GM23338 (cell line): ENCODE data around the gene C3orf22. TPM values are rescaled to one million over a fixed set of nuclear protein-coding genes. Genes with fewer than 3 reads are reported as not detected.

Experiments used
- ATAC-seq: fragments of 200-7000 bp; cut with Tn5 transposase; 3 replicates; pipeline ENCODE4 v1.9.1; 2020
- DNase-seq: peaks from one replicate; pipeline ENCODE4 v3.0.0-alpha.2; 2015; ENCODE audit warnings: low spot score
- H2AFZ ChIP-seq: fragments of 200-600 bp; sonication (generic); 2 replicates; pipeline ENCODE4 v1.8.0; 2016; ENCODE audit warnings: antibody characterized with exemption, mild to moderate bottlenecking, moderate library complexity
- H3F3A ChIP-seq: fragments of 200-600 bp; sonication (generic); replicated peaks from 2 replicates; pipeline ENCODE4 v1.8.0; 2017; ENCODE audit warnings: antibody characterized with exemption, mixed run types, low read depth
- H3K27ac ChIP-seq: fragments of 200-600 bp; sonication (generic); 2 replicates; pipeline ENCODE4 v1.6.1; 2016; ENCODE audit warnings: low read depth
- H3K27me3 ChIP-seq: fragments of 200-600 bp; sonication (generic); 2 replicates; pipeline ENCODE4 v1.8.0; 2016; ENCODE audit warnings: mild to moderate bottlenecking, mixed run types, moderate library complexity; ENCODE audit not compliant: insufficient read depth
- H3K36me3 ChIP-seq: fragments of 200-600 bp; sonication (generic); 2 replicates; pipeline ENCODE4 v1.8.0; 2016; ENCODE audit warnings: mild to moderate bottlenecking; ENCODE audit not compliant: insufficient read depth
- H3K4me1 ChIP-seq: fragments of 200-600 bp; sonication (generic); 2 replicates; pipeline ENCODE4 v1.8.0; 2016; ENCODE audit warnings: mild to moderate bottlenecking, moderate library complexity; ENCODE audit not compliant: insufficient read depth
- H3K4me2 ChIP-seq: fragments of 200-600 bp; sonication (generic); 2 replicates; pipeline ENCODE4 v1.7.1; 2017; ENCODE audit warnings: mixed run types
- H3K4me3 ChIP-seq: fragments of 200-600 bp; sonication (generic); 2 replicates; pipeline ENCODE4 v1.6.1; 2016; ENCODE audit warnings: mixed run types
- H3K79me2 ChIP-seq: fragments of 200-600 bp; sonication (generic); replicated peaks from 2 replicates; pipeline ENCODE4 v1.8.0; 2017; ENCODE audit warnings: mild to moderate bottlenecking; ENCODE audit not compliant: insufficient read depth
- H3K9me2 ChIP-seq: fragments of 200-600 bp; sonication (generic); 2 replicates; pipeline ENCODE4 v1.8.0; 2017; ENCODE audit not compliant: insufficient read depth
- H4K20me1 ChIP-seq: fragments of 200-600 bp; sonication (generic); replicated peaks from 2 replicates; pipeline ENCODE4 v1.8.0; 2017; ENCODE audit warnings: mild to moderate bottlenecking; ENCODE audit not compliant: insufficient read depth
- H3K27ac Mint-ChIP-seq: 2 replicates; pipeline ENCODE4 v1.8.0; 2020; ENCODE audit warnings: inconsistent platforms, mild to moderate bottlenecking, moderate library complexity, mixed read lengths
- H3K27me3 Mint-ChIP-seq: 3 replicates; pipeline ENCODE4 v1.8.0; 2022; ENCODE audit warnings: low read depth, mild to moderate bottlenecking, moderate library complexity, mixed read lengths, inconsistent platforms; ENCODE audit not compliant: insufficient read depth, poor library complexity
- H3K36me3 Mint-ChIP-seq: 3 replicates; pipeline ENCODE4 v1.8.0; 2021; ENCODE audit warnings: low read depth, mild to moderate bottlenecking, inconsistent platforms, moderate library complexity, mixed read lengths
- H3K4me1 Mint-ChIP-seq: 3 replicates; pipeline ENCODE4 v1.8.0; 2020; ENCODE audit warnings: mild to moderate bottlenecking, inconsistent platforms, mixed read lengths
- H3K4me3 Mint-ChIP-seq: 3 replicates; pipeline ENCODE4 v1.8.0; 2021; ENCODE audit warnings: moderate library complexity, mild to moderate bottlenecking, inconsistent platforms, mixed read lengths
- H3K9me3 Mint-ChIP-seq: 3 replicates; pipeline ENCODE4 v1.8.0; 2020; ENCODE audit warnings: moderate library complexity, mild to moderate bottlenecking, inconsistent platforms, mixed read lengths
- CREB1 ChIP-seq: fragments of 250-450 bp; sonication (Bioruptor Pico); IDR thresholded peaks from 2 replicates; pipeline ENCODE4 v1.5.0; 2020; ENCODE audit warnings: low read depth, mild to moderate bottlenecking, moderate library complexity
- CTCF ChIP-seq, 2 experiments: fragments of 200-600 bp in 1 of 2; sonication (generic) in 1 of 2; conservative IDR thresholded peaks; 2 replicates each; pipeline versions ENCODE4 v1.5.1 to v1.6.1; 2016 to 2017; ENCODE audit warnings: antibody characterized with exemption in 2 of 2, low read depth in 2 of 2, mild to moderate bottlenecking in 2 of 2, moderate library complexity in 1 of 2
- EZH2 ChIP-seq: fragments of 200-600 bp; sonication (generic); IDR thresholded peaks from one replicate; pipeline ENCODE4 v1.8.0; 2017; ENCODE audit warnings: antibody characterized with exemption, mild to moderate bottlenecking, low read depth; ENCODE audit not compliant: unreplicated experiment
- JUNB ChIP-seq: IDR thresholded peaks from one replicate; pipeline ENCODE4 v1.6.1; 2016; ENCODE audit warnings: antibody characterized with exemption; ENCODE audit not compliant: unreplicated experiment
- POLR2AphosphoS5 ChIP-seq: IDR thresholded peaks from 2 replicates; pipeline ENCODE4 v1.6.1; 2016; ENCODE audit warnings: antibody characterized with exemption, low read depth
- ZNF114 ChIP-seq: fragments of 250-450 bp; sonication (Bioruptor Pico); IDR thresholded peaks from 2 replicates; pipeline ENCODE4 v1.5.0; 2020; ENCODE audit warnings: mild to moderate bottlenecking, moderate library complexity
- polyA plus RNA-seq: library from polyadenylated mRNA; unstranded; fragments of >200 nt; fragmentation: Nextera tagmentation; extraction: Ambion mirVana; gene quantifications from 2 replicates; pipeline ENCODE4 v1.2.1, GENCODE V29; 2016
- total RNA-seq: library from RNA; depleted of rRNA; stranded (reverse); fragments of >200 nt; shearing (Covaris generic); gene quantifications from 2 replicates; pipeline ENCODE4 v1.2.3, GENCODE V29; 2014
- TF ChIP-seq, protein P1 (sequence below): IDR thresholded peaks from 2 replicates; pipeline ENCODE4 v1.6.1; 2016; ENCODE audit warnings: antibody characterized with exemption
- TF ChIP-seq, protein P2 (sequence below): fragments of 250-450 bp; sonication (Bioruptor Pico); IDR thresholded peaks from 2 replicates; pipeline ENCODE4 v1.5.0; 2020; ENCODE audit warnings: mild to moderate bottlenecking, moderate library complexity

The C3orf22 gene
- total and polyA plus RNA-seq, 2 experiments from 2014 or later, result not detected

GRCh38 chr3:126552688-126553283 lies 5.9 kb downstream of the C3orf22 start:
- no peak for ATAC-seq
- Histone ChIP-seq H3K27me3 (no peaks in the 10 kb centered on the region), H3K4me1 (peaks cover 18% of the 10 kb centered on the region), H4K20me1 (no peaks in the 10 kb centered on the region), H3K9me2 (no peaks in the 10 kb centered on the region), H3K4me2 (no peak overlapping the region), H2AFZ (no peak overlapping the region), H3K4me3 (no peak overlapping the region), H3K27ac (no peak overlapping the region), H3K36me3 (no peaks in the 10 kb centered on the region), H3F3A (no peaks in the 10 kb centered on the region), H3K79me2 (no peaks in the 10 kb centered on the region)
- H3K27me3 Mint-ChIP-seq, result peaks cover 15% of the 10 kb centered on the region
- H3K4me3 Mint-ChIP-seq, result no peak overlapping the region
- peaks cover 30% of the 10 kb centered on the region for H3K4me1 Mint-ChIP-seq
- no peaks in the 10 kb centered on the region; the same call in 2 of the 3 replicates for H3K9me3 Mint-ChIP-seq
- no peak for TF ChIP-seq POLR2AphosphoS5
- no peak for TF ChIP-seq CTCF (conservative IDR thresholded peaks at IDR 0.05; ENCODE audit: low read depth in 2 of 2)
- TF ChIP-seq, protein P1, sequence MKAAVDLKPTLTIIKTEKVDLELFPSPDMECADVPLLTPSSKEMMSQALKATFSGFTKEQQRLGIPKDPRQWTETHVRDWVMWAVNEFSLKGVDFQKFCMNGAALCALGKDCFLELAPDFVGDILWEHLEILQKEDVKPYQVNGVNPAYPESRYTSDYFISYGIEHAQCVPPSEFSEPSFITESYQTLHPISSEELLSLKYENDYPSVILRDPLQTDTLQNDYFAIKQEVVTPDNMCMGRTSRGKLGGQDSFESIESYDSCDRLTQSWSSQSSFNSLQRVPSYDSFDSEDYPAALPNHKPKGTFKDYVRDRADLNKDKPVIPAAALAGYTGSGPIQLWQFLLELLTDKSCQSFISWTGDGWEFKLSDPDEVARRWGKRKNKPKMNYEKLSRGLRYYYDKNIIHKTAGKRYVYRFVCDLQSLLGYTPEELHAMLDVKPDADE, result no peak
- TF ChIP-seq EZH2, result no peak
- no peak overlapping the region for H3K27ac Mint-ChIP-seq
- no peak for DNase-seq
- H3K36me3 Mint-ChIP-seq, result no peaks in the 10 kb centered on the region

DNA sequence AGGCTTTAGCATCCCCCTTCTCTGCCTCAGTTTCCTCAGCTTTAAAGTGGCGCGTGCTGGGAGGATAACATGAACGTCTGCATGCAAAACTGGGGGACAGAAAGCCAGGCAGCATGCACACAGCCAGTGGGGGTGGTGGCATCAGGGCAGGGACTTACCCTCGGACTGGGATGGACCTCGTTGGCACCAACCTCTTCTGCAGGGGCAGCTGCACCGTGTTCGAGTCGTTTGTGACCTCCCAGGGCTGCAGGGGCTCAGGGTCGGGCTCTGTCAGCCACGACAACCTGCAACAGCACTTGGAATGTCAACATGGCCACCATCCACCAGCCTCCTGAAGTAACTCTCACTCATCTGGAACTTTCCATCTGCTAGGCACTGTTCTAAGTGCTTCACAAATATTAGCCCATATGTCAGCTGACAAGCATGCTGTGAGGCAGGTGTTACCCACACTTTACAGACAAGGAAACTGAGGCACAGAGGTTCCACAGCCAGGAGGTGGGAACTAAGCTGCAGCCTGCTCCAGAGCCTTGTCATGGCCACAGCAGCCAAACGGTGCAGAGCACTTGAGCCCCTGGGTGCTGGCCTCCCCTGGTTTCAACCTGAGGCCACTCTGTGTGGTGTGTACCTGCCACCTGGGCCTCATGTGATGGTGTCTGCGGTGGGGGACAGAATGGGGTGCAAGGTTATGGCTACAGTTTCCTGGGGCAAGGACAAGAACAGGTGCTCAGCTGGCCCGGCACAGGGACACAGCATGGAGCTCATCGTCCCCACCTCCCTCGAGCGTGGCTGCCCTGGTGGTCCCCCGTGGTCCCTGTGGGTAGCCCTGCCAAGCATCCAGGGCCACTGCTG lies 6.7 kb downstream of the C3orf22 start:
- Mint-ChIP-seq H3K27ac (no peak overlapping the region), H3K4me3 (no peak overlapping the region), H3K36me3 (no peaks in the 10 kb centered on the region), H3K9me3 (no peaks in the 10 kb centered on the region; the same call in 2 of the 3 replicates), H3K27me3 (peaks cover 15% of the 10 kb centered on the region), H3K4me1 (peaks cover 37% of the 10 kb centered on the region)
- no peak overlapping the region for H3K4me3 ChIP-seq
- H3K36me3 ChIP-seq, result no peaks in the 10 kb centered on the region
- no peak overlapping the region for H3K27ac ChIP-seq
- H2AFZ ChIP-seq, result no peak overlapping the region
- H4K20me1 ChIP-seq, result no peaks in the 10 kb centered on the region
- no peaks in the 10 kb centered on the region for H3K79me2 ChIP-seq
- ATAC-seq (no peak), DNase-seq (no peak)
- no peaks in the 10 kb centered on the region for H3F3A ChIP-seq
- no peak overlapping the region for H3K4me2 ChIP-seq
- H3K9me2 ChIP-seq, result no peaks in the 10 kb centered on the region
- peaks cover 18% of the 10 kb centered on the region for H3K4me1 ChIP-seq
- no peaks in the 10 kb centered on the region for H3K27me3 ChIP-seq
- TF ChIP-seq JUNB (no peak), CREB1 (CRISPR knock-in tag) (no peak), EZH2 (no peak), ZNF114 (CRISPR knock-in tag) (no peak)
- TF ChIP-seq, protein P1, result no peak
- TF ChIP-seq, protein P2, sequence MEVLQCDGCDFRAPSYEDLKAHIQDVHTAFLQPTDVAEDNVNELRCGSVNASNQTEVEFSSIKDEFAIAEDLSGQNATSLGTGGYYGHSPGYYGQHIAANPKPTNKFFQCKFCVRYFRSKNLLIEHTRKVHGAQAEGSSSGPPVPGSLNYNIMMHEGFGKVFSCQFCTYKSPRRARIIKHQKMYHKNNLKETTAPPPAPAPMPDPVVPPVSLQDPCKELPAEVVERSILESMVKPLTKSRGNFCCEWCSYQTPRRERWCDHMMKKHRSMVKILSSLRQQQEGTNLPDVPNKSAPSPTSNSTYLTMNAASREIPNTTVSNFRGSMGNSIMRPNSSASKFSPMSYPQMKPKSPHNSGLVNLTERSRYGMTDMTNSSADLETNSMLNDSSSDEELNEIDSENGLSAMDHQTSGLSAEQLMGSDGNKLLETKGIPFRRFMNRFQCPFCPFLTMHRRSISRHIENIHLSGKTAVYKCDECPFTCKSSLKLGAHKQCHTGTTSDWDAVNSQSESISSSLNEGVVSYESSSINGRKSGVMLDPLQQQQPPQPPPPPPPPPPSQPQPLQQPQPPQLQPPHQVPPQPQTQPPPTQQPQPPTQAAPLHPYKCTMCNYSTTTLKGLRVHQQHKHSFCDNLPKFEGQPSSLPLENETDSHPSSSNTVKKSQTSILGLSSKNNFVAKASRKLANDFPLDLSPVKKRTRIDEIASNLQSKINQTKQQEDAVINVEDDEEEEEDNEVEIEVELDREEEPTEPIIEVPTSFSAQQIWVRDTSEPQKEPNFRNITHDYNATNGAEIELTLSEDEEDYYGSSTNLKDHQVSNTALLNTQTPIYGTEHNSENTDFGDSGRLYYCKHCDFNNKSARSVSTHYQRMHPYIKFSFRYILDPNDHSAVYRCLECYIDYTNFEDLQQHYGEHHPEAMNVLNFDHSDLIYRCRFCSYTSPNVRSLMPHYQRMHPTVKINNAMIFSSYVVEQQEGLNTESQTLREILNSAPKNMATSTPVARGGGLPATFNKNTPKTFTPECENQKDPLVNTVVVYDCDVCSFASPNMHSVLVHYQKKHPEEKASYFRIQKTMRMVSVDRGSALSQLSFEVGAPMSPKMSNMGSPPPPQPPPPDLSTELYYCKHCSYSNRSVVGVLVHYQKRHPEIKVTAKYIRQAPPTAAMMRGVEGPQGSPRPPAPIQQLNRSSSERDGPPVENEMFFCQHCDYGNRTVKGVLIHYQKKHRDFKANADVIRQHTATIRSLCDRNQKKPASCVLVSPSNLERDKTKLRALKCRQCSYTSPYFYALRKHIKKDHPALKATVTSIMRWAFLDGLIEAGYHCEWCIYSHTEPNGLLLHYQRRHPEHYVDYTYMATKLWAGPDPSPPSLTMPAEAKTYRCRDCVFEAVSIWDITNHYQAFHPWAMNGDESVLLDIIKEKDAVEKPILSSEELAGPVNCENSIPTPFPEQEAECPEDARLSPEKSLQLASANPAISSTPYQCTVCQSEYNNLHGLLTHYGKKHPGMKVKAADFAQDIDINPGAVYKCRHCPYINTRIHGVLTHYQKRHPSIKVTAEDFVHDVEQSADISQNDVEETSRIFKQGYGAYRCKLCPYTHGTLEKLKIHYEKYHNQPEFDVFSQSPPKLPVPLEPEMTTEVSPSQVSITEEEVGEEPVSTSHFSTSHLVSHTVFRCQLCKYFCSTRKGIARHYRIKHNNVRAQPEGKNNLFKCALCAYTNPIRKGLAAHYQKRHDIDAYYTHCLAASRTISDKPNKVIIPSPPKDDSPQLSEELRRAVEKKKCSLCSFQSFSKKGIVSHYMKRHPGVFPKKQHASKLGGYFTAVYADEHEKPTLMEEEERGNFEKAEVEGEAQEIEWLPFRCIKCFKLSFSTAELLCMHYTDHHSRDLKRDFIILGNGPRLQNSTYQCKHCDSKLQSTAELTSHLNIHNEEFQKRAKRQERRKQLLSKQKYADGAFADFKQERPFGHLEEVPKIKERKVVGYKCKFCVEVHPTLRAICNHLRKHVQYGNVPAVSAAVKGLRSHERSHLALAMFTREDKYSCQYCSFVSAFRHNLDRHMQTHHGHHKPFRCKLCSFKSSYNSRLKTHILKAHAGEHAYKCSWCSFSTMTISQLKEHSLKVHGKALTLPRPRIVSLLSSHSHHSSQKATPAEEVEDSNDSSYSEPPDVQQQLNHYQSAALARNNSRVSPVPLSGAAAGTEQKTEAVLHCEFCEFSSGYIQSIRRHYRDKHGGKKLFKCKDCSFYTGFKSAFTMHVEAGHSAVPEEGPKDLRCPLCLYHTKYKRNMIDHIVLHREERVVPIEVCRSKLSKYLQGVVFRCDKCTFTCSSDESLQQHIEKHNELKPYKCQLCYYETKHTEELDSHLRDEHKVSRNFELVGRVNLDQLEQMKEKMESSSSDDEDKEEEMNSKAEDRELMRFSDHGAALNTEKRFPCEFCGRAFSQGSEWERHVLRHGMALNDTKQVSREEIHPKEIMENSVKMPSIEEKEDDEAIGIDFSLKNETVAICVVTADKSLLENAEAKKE (CRISPR knock-in tag), result no peak
